NCI-H2171 (cell line): Measurements from ENCODE around the gene NFATC1.

Source experiments
- DNase-seq: peaks from one replicate; lab custom pipeline; 2025; lab: John Stamatoyannopoulos, UW

The NFATC1 gene

DNA sequence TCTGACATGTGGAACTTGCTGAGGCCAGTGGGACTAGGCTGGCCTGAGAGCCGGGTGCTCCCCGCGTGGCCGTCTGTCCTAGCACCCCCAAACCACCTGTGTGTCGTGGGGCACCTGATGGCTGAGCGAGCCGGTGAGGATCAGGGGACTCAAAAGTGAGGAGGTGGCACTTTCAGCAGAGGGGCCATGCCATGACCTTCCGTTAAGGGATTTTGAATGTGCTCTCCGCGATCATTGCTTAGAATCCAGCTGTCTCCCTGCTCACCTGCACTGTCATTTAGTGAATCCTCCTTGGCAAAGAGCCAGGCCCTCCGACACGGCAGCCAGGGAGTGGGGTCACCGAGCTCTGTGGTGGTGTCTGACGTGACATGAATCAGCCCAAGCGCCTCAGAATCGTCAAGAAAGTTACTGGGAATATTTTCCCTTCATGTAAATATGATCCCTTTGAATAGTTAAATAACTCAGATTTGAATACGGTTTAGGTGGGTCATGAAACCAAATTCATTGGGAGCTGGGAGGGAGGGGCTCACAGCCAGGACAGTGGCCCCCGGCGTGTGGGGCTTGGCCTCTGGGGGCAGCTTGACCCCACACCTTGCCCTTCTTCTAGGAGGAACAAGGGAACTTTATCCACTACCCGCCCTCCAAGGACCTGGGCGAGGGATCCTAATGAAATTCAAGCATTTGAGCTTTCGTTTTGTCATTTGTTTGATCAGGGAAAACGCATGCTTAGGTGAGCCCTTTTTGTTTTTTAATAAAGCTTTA is 9.5 kb downstream of the NFATC1 start:
- no peak for DNase-seq

DNA sequence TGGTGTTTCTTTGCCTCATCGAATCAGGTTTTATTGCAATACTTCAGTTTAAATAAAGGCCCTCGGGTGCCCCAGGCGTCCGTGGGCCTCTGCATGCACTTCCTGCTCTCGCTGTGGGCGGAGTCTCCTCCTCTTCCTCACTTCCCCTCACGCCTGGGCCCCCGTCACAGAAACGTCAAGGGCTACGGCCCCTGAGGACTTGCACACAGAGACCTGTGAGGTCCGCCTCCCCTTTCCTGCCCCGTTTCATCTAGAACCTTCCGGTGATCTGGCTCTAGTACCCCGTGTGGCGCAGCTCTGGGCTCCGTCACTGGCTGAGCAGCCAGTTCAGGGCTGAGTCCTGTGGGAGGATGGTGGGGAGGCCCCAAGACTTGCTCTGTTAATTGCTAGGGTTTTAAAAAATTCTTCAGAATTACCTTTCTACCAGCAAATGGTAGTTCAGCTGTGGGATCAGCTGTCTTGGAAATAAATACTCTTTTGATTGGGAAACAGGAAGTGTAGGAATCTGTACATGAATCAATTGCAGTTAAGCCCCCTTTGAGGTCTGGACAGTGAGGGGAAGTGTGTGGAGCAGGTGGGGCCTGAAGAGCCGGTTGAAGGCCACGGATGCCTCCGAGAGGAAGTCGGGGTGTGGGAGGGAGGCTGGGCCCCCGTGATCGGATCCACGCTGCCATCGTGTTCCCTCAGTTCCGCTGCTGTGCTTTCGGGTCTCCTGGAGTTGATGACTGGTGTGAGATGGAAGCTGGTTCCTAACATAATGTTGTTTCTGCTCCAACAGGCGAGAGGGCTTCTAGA is 10.2 kb downstream of the NFATC1 start:
- no peak for DNase-seq

DNA sequence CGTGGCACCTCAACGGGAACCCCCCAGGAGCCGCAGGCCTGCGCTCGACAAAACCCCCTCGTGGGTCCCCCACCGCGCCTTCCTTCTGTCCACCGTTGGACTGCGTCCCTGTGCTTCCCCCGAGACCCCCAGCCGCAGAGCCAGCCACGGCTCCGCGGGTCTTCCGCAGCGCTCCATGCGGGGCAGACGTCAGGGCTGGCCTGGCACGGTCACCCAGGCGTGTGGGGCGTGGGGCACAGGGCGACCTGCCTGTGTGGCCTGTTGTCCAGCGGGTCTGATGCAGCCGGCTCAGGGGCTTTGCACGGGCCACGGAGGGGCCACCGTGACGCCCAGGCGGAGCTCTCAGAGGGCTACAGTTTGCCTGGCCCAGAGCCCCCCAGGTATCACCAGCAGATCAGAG is 11.0 kb downstream of the NFATC1 start:
- no peak for DNase-seq

DNA sequence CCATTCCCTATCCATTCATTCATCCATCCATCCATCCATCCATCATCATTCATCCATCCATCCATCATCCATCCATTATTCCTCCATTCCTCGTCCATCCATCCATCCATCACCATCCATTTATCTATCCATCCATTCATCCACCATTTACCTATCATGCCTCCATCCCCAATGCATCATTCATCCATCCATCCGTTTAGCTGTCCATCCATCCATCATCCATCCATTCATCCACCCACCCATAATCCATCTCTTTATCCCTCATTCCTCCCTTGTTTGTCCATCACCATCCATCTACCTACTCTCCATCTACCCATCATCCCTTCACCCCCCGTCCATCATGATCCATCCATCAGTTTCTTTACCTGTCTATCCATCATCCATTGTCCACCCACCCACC is 13.6 kb downstream of the NFATC1 start:
- DNase-seq: no peak

DNA sequence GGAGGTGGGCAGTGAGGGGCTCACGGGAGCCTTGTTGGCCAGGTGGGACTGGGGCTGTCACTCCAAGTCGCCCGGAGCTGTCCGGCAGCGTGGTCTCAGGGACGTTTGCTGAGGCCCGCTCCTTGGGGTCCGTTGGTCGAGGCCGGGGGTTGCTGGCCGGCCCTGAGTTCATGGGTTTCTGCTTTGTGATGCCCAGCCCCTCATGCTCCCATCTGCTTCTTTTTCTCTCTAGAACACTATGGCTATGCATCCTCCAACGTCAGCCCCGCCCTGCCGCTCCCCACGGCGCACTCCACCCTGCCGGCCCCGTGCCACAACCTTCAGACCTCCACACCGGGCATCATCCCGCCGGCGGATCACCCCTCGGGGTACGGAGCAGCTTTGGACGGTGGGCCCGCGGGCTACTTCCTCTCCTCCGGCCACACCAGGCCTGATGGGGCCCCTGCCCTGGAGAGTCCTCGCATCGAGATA is 14.5 kb downstream of the NFATC1 start:
- DNase-seq: no peak

DNA sequence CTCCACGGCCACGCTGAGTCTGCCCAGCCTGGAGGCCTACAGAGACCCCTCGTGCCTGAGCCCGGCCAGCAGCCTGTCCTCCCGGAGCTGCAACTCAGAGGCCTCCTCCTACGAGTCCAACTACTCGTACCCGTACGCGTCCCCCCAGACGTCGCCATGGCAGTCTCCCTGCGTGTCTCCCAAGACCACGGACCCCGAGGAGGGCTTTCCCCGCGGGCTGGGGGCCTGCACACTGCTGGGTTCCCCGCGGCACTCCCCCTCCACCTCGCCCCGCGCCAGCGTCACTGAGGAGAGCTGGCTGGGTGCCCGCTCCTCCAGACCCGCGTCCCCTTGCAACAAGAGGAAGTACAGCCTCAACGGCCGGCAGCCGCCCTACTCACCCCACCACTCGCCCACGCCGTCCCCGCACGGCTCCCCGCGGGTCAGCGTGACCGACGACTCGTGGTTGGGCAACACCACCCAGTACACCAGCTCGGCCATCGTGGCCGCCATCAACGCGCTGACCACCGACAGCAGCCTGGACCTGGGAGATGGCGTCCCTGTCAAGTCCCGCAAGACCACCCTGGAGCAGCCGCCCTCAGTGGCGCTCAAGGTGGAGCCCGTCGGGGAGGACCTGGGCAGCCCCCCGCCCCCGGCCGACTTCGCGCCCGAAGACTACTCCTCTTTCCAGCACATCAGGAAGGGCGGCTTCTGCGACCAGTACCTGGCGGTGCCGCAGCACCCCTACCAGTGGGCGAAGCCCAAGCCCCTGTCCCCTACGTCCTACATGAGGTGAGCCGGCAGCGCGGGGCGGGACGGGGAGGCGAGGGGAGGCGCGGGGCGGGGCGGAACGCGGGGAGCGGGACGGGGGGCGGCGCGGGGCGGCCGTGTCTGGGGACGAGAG is 15.2 kb downstream of the NFATC1 start:
- no peak for DNase-seq

DNA sequence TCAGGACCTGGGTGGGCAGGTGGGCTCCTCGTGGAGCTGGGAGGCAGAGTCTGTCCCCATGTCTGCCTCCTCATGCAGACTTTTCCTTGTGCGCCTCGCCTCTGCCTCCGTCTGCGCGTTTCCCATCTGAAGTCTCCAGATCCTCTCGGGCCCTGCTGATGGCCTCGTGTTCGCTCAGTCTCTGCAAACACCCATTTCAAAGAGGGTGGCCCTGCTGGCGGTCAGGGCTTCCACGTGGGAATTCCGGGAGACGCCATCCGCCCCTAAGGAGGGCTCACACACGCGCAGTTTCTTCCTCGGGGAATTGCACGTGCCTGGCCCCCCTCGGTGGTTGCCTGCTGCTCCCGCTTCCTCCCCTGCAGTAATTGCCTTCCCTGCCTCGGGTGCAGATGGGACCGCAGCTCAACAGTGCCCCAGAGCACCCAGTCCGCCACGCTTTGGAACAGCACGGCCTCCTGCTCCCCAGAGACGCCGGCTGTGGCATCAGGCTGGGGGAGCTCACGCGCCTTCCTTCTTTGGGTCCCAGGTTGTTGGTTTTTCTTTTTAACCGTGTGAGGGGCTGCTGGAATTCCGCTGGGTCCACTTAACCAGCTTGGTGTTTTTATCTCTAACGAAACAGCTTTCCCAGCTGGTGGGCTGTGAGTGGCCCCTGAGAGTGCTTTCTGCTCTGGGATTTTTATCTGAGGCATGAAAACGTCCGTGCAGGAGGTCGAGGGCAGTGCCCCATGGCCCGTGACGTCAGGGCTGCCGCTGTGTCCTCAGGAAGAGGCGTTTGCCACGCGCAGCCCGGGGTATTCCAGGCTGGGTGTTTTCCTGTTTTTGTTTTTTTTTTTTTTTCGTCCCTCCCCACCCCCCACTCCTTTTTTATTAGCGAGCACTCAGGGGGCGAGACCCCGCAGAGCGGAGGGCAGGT is 16.1 kb downstream of the NFATC1 start:
- DNase-seq: peak; percentile 54

DNA sequence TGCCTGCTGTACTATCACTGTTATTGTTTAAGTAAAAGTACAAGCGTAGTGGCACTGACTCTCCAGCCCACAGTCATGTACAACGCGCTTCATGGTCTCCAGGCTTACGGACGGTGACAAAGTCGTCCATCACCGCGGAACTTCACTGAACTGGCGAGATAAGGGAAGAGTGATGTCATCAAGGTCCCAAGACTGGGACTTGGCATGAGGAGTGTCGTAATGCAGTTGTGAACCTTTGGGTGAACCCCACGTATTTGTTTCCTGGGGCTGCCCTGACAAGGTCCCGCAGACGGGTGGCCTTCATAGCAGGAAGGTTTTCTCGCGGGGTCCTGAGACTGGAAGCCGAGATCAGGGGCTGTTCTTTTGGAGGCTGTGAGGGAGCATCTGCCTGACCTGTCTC is 17.3 kb downstream of the NFATC1 start:
- DNase-seq: no peak

DNA sequence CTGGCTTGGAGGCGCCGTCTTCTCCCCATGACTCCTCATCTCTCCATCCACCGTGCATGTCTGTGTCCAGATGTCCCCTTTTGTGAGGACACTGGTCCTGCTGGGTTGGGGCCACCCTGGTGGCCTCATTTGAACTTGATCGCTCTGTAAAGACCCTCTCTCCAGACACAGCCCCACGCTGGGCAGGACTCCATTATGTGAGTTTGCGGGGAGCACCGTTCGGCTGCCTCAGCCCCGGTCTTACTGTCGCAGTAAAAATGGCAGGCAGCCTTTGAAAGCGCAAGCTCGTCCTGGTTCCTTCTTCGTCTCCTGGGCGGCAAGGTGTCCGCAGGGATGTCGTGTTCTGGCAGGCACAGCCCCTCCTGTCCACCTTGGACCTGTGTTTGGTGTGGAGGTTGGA is 17.7 kb downstream of the NFATC1 start:
- DNase-seq: no peak

DNA sequence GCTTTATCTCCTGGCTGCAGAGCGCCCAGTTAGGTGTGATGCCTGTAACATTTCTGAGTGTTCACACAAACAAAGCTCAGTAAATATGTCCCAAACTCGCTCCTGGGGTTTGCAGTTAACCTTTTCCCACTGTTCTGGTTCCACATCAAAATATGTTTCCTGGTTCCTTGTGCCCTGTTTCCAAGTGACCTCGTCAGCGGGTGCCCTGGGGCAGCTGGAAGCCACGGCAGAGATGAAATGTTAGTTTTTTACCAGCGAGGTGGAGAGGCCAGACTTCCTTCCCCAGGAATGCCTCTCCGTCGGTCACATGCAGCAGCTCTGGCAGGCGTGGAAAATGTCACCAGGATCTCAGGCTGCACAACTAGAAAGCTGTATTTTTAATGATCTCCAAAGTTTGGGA is 18.2 kb downstream of the NFATC1 start:
- DNase-seq: no peak

DNA sequence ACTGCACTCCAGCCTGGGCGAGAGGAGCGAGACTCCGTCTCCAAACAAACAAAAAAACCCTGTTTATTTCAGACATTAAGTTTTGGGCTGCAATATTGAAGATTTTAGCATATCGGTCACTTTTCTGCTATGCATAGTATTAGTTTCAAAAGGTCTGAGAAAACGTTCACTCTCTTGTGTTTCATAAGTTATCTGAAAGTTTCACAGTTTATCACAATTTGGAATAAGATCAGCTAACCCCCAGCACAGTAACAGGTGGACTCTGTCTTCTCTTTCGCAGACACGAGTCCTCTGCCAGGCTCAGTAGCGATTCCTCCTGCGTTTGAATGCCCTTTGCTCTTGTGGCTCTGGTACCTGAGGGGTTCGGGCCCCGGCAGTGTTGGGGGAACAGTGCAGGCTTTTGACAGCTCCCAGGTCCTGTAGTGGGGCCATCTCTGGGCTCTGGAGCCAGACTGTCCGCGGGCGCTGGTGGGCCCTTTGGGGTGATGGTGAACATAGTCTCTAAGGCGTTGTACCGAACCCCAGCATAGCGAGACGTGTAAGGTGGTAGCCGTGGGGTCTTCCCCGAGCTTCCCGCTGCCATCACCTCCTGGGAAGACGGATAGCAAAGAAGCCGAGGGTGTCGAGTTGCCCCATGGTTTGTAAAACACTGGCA is 20.4 kb downstream of the NFATC1 start:
- DNase-seq: no peak

DNA sequence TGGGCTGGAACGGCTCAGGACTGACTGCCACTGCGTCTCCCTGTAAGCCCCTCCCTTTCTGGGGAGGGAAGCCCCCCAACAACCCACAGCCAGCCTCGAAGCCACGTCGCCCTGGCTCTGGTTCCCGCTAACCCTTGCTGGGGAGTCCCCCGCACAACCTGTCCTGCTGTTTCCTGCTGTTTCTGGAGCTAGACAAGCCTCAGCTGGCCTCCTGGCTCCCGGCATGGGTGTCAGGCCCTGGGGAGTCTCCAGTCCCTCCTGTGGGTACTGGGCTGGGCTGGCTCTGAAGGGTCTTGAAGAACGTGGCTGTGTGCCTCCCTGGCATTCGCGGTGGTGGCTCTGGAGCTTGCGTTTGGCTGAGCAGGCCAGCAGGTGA is 20.9 kb downstream of the NFATC1 start:
- no peak for DNase-seq

DNA sequence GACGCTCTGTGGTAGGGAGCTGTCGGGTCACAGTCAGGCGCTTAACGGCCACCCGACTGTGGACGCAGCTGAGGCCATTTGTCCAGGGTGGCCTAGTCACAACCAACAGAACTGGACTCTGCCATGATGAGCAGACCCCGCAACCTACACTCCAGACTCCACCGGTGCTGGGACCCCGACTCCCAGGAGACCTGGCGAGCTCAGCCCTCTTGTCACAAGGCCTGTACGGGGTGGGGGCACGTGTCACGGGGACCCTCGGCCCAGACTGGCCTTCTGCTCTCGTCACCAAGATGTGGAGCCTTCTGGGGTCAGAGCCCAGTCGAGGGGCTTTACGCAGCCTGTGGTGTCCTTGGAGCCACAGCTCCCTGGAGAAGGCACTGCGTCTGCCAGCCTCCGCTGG is 22.5 kb downstream of the NFATC1 start:
- DNase-seq: no peak

DNA sequence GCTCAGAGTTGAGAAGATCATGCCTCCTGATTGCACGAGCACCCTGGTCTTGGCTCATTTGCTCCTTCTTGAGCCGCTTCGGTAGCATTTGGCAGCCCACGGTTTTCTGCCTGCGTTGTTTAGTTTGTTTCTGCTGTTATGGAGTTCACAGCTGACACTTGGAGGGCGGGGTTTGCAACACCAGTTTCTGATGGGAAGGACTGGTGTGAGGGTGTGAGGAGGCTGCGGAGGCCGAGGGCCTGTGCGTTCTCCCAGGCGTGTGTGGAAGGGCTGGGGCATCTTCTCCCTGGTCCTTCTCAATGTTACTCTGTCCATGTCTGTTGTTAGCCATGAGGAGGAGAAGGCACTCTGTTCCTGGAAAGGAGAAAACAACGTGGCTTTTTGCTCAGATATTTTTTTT is 22.9 kb downstream of the NFATC1 start:
- no peak for DNase-seq

DNA sequence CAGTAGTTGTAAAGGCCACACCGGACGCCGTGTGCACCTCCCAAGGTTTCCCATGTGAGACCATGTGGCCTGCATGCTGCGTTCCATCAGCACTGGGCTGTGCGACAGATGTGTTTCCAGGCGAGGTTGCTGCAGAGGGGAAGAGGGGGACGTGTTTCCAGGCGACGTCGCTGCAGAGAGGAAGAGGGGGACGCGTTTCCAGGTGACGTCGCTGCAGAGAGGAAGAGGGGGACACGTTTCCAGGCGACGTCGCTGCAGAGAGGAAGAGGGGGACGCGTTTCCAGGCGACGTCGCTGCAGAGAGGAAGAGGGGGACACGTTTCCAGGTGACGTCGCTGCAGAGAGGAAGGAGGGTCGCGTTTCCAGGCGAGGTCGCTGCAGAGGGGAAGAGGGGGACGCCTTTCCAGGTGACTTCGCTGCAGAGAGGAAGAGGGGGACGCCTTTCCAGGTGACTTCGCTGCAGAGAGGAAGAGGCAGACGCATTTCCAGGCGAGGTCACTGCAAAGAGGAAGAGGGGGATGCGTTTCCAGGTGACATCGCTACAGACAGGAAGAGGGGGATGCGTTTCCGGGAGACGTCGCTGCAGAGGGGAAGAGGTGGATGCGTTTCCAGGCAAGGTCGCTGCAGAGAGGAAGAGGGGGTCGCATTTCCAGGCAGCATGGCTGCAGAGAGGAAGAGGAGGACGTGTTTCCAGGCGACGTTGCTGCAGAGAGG is 24.5 kb downstream of the NFATC1 start:
- peak; percentile 18 for DNase-seq

DNA sequence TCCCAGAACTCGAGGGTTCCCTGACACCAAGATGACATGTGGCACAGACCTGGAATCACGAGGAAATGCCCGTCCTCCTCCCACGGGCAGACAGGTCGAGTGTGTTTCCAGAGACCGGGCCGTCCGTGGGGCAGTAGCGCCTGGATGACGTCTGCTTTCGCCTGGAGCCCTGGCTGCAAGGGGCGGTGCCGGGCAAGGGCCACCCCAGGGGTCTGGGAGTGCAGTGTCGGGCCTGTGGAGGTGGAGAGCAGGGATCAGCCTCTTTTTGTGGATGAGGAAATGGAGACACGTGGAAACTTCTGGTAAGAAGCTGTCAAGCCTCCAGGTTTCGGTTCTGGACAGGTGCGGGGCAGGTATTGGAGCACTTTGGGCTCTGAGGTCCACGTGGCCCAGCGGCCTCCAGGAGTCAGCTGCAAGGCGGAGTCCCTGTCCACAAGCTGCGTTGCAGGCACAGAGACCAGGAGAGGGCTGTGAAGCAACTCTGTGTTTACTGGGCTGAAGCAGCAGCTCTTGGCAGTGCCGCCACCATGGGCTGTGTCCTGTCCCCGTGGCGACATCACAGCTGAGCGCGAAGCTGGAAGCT is 25.6 kb downstream of the NFATC1 start:
- DNase-seq: no peak

DNA sequence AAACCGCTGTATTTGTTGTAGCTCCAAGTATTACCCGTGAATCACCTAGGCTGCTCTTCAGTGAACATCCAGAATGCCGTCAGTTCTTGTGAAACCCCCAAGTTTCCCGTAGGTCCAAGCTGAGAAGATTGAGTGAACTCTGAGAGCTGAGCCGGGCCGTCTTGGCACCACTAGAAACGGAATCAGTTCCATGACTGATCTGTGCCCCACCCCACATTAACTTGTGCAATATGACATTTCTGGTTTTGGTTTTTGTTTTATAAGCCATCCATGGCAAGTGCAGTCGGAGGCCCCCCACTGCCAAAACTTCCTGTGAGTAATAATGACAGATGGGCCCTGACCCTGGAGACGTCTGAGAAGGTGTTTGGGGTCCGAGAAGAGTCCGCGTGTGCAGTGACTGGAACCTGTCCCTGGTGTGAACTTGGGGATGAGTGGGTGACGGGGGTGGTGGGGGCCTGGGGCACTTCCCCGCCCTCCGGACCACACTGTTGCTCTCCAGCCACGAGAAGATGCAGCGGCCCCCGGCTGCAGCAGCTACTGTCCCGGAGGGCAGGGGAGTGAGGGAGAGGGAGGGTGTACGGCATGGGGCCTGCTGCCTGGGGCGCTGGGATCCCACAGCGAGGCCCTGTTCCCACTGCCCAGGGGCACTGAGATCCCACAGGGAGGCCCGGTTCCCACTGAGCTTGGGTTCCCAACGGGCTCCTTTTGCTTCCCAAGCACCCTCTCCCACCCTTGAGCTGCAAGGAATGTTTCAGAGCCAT is 26.5 kb downstream of the NFATC1 start:
- DNase-seq: no peak

DNA sequence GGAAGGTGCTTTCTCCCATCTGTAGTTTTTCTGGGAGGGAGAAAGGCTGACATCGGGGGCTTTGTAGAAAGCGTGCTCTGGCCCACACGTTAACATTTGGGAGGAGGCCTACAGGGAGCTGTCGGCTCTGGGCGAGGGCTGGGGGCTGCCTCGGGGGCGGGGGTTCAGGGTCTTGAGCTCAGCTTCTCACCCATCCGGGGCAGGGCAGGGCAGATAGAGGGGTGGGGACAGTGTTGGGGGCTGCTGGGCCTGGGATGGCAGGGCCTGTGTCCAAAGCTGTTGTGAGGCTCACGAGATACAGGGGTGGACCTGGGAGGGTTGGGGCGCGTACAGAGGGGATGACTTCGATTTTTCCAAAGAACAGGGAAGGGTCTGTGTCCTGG is 27.0 kb downstream of the NFATC1 start:
- DNase-seq: no peak
